Inferior parietal cortex (tissue), 1 donor: ENCODE results near the gene ZNF384.

ENCODE experiments used
- DNase-seq: peaks from one replicate; pipeline ENCODE4 v3.0.0-alpha.2; 2016; ENCODE audit errors: extremely low spot score

Gene ZNF384

DNA sequence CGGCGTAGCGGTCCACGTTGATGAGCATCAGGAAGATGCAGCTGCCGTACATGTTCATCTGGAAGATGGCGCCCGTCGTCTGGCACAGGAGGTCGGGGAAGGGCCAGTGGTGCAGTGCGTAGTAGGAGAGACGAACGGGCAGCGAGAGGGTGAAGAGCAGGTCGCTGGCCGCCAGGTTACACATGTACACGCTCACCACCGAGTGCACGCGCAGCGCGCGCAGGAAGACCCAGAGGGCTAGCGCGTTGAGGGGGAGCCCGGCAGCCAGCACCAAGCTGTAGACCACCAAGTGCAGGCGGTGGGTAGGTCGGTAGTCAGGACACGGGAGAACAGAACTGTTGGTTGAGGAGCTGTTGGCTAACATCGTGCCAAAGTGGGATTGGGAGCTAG, 68.3 kb downstream of the ZNF384 start:
- DNase-seq, result no peak

DNA sequence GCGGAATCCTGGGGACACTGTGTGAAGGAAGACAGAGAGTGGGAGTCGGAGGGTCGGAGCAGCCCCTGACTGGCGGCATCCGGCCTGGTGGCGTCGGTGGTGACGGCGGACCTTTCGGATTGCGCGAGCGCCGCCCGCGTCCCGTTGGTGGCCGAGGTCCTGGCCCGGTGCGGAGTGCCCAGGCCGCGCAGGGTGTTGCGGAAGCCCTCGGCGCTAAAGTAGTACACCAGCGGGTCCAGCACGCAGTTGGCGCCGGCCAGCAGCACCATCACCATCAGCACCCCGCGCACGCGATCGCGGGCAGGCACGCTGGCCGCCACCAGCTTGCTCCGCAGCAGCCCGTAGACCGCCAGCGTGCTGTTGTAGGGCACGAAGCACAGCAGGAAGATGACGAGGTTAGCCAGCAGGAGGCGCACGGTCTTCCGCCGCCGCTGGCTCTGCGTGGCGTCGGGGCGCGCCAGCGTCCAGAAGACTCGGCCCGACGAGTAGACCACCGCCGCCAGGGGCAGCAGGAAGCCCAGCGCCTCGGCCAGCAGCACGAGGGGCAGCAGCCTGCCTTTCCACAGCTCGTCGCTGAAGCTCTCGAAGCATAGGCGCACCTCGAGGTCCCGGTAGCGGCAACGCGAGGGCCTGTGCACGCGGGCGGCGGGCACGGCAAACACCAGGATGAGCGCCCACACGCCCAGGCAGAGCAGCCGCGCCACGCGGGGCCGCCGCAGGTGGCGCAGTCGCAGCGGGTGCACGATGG, 68.9 kb downstream of the ZNF384 start:
- DNase-seq, result no peak

- no peak for DNase-seq
Observed at GRCh38 chr12:6618483-6619225, 70.5 kb downstream of the ZNF384 start.
